AG09319 (cell line): ENCODE results near the gene HSD17B8.

ENCODE experiments used
- DNase-seq: peaks from one replicate; pipeline ENCODE4 v3.0.0-alpha.2; 2010; ENCODE audit warnings: low read depth; ENCODE audit errors: extremely low read depth
- CTCF ChIP-seq: IDR thresholded peaks from 2 replicates; pipeline ENCODE4 v1.5.1; 2011; ENCODE audit warnings: low read depth, mild to moderate bottlenecking, inconsistent platforms, low read length, moderate library complexity

Gene HSD17B8

GRCh38 chr6:33236328-33236727 lies 31.9 kb downstream of the HSD17B8 start:
- no peak for TF ChIP-seq CTCF

GRCh38 chr6:33236852-33237251 lies 32.4 kb downstream of the HSD17B8 start:
- DNase-seq = no peak
- TF ChIP-seq CTCF = no peak

More at GRCh38 chr6:33236328-33236727, 31.9 kb downstream of the HSD17B8 start:
- DNase-seq = no peak

- no peak for TF ChIP-seq CTCF
- no peak for DNase-seq
Measured at GRCh38 chr6:33237741-33238140, 33.3 kb downstream of the HSD17B8 start.

- DNase-seq = no peak
- no peak for TF ChIP-seq CTCF
Measured at GRCh38 chr6:33241968-33242367, 37.5 kb downstream of the HSD17B8 start.

GRCh38 chr6:33243476-33243875 lies 39.0 kb downstream of the HSD17B8 start:
- no peak for TF ChIP-seq CTCF
- no peak for DNase-seq

GRCh38 chr6:33247977-33248642 lies 43.7 kb downstream of the HSD17B8 start:
- DNase-seq = peak; percentile 59
- TF ChIP-seq CTCF = peak; percentile 88

- TF ChIP-seq CTCF = no peak
- no peak for DNase-seq
Measured at GRCh38 chr6:33248643-33248931, 44.1 kb downstream of the HSD17B8 start.
